OCI-LY7 (cell line): ENCODE measurements around the gene PTPN18. TPM values are rescaled to one million over a fixed set of nuclear protein-coding genes. Genes with fewer than 3 reads are reported as not detected.

ENCODE experiments used
- Bru-seq: library from RNA; stranded (reverse); fragments of 400-500 nt; gene quantifications from one replicate; lab custom pipeline; 2021; lab: Mats Ljungman, UMichigan
- BruChase-seq, 2 experiments: library from RNA; stranded (reverse); fragments of 400-500 nt; gene quantifications; one replicate each; lab custom pipeline; 2021; lab: Mats Ljungman, UMichigan
- BruUV-seq: library from RNA; stranded (reverse); fragments of 400-500 nt; replicated peaks from 2 replicates; lab custom pipeline; 2021; lab: Mats Ljungman, UMichigan
- CTCF ChIA-PET: fragments of 300-600 bp; sonication (Branson Sonifier 250); formaldehyde crosslinking; loops from one replicate; lab custom pipeline; 2022; ENCODE audit warnings: antibody characterized with exemption; ENCODE audit not compliant: unreplicated experiment; lab: Charles Lee
- POLR2A ChIA-PET: fragments of 300-600 bp; sonication (Branson Sonifier 250); formaldehyde crosslinking; loops from one replicate; lab custom pipeline; 2022; ENCODE audit warnings: antibody characterized with exemption; lab: Charles Lee
- DNase-seq: peaks from one replicate; pipeline ENCODE4 v3.0.0-alpha.2; 2015; ENCODE audit warnings: low spot score
- H2AFZ ChIP-seq: fragments of 200-600 bp; sonication (generic), shearing (Covaris generic); 2 replicates; pipeline ENCODE4 v1.6.1; 2014; ENCODE audit warnings: mild to moderate bottlenecking, antibody characterized with exemption, low read length, moderate library complexity
- H3K27ac ChIP-seq: fragments of 200-600 bp; sonication (generic); 2 replicates; pipeline ENCODE4 v1.5.1; 2014; ENCODE audit warnings: mixed run types, low read depth, mild to moderate bottlenecking, moderate library complexity, low read length, inconsistent platforms; ENCODE audit not compliant: poor library complexity, severe bottlenecking
- H3K36me3 ChIP-seq: fragments of 200-600 bp; sonication (generic); 2 replicates; pipeline ENCODE4 v1.6.1; 2014; ENCODE audit warnings: mild to moderate bottlenecking, antibody characterized with exemption, low read length, moderate library complexity, mixed read lengths; ENCODE audit not compliant: insufficient read depth
- H3K4me1 ChIP-seq: fragments of 200-600 bp; sonication (generic); 2 replicates; pipeline ENCODE4 v1.5.1; 2014; ENCODE audit warnings: mild to moderate bottlenecking, low read length; ENCODE audit not compliant: insufficient read depth, poor library complexity, severe bottlenecking
- H3K4me2 ChIP-seq: fragments of 200-600 bp; sonication (generic); 2 replicates; pipeline ENCODE4 v1.6.1; 2014; ENCODE audit warnings: mild to moderate bottlenecking, low read length
- H3K4me3 ChIP-seq: fragments of 200-600 bp; sonication (generic); 2 replicates; pipeline ENCODE4 v1.5.1; 2014; ENCODE audit warnings: mild to moderate bottlenecking, low read depth, low read length; ENCODE audit not compliant: poor library complexity, severe bottlenecking
- H3K79me2 ChIP-seq: fragments of 200-600 bp; sonication (generic); 2 replicates; pipeline ENCODE4 v1.6.1; 2016; ENCODE audit warnings: low read depth, mild to moderate bottlenecking, low read length, moderate library complexity, mixed read lengths; ENCODE audit not compliant: insufficient read depth
- H3K9me2 ChIP-seq: fragments of 200-600 bp; sonication (generic); 2 replicates; pipeline ENCODE4 v1.6.1; 2016; ENCODE audit warnings: mild to moderate bottlenecking, low read length, mixed read lengths; ENCODE audit not compliant: insufficient read depth
- H3K9me3 ChIP-seq: fragments of 200-600 bp; sonication (generic); 2 replicates; pipeline ENCODE4 v1.6.1; 2014; ENCODE audit warnings: mild to moderate bottlenecking, mixed run types, low read length, mixed read lengths
- H4K20me1 ChIP-seq: fragments of 200-600 bp; sonication (generic); 2 replicates; pipeline ENCODE4 v1.6.1; 2014; ENCODE audit warnings: mild to moderate bottlenecking, antibody characterized with exemption, low read length, moderate library complexity, mixed read lengths; ENCODE audit not compliant: insufficient read depth
- EZH2phosphoT487 ChIP-seq: fragments of 200-600 bp; sonication (generic); IDR thresholded peaks from 2 replicates; pipeline ENCODE4 v1.6.1; 2018; ENCODE audit warnings: low read depth, borderline replicate concordance, mild to moderate bottlenecking, mixed run types, antibody characterized with exemption, low read length, moderate library complexity, mixed read lengths
- intact Hi-C: fragments of 100-400 bp; cut with micrococcal nuclease; formaldehyde crosslinking; loops from one replicate; pipeline ENCODE4 v1.10.0; 2022; ENCODE audit not compliant: unreplicated experiment
- long read RNA-seq: library from polyadenylated mRNA; stranded (forward); transcript quantifications from one replicate; pipeline ENCODE4 v2.0.0, GENCODE V29; 2022
- total RNA-seq, 2 experiments: library from RNA; depleted of rRNA in 1 of 2; stranded (reverse); fragments of >200 nt in 1 of 2; shearing (Covaris generic) in 1 of 2; gene quantifications; 2 replicates each; pipeline ENCODE4 v1.2.3, GENCODE V29; 2014 to 2022
- TF ChIP-seq, protein P1 (sequence below): fragments of 200-600 bp; sonication (generic); conservative IDR thresholded peaks from 2 replicates; pipeline ENCODE4 v1.5.1; 2014; ENCODE audit warnings: mild to moderate bottlenecking, antibody characterized with exemption, low read length, moderate library complexity, mixed read lengths

PTPN18 gene, protein sequence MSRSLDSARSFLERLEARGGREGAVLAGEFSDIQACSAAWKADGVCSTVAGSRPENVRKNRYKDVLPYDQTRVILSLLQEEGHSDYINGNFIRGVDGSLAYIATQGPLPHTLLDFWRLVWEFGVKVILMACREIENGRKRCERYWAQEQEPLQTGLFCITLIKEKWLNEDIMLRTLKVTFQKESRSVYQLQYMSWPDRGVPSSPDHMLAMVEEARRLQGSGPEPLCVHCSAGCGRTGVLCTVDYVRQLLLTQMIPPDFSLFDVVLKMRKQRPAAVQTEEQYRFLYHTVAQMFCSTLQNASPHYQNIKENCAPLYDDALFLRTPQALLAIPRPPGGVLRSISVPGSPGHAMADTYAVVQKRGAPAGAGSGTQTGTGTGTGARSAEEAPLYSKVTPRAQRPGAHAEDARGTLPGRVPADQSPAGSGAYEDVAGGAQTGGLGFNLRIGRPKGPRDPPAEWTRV
- total RNA-seq (2014; rRNA removed; shearing (Covaris generic)) (96.6 and 107 TPM in 2 replicates), total RNA-seq (2022) (309 and 363 TPM in 2 replicates), Bru-seq, nascent RNA (percentile 87 among the genes with signal in this experiment), BruChase-seq, experiment 1, labeled RNA remaining after a 6-hour chase (percentile 96 among the genes with signal in this experiment), BruChase-seq, experiment 2, labeled RNA remaining after a 2-hour chase (percentile 94 among the genes with signal in this experiment)
- long read RNA-seq, transcript PTPN18-211 (3 exons, 1,394 nt), result minor isoform, 73 of 334 reads
- long read RNA-seq, transcript PTPN18-207 (2 exons, 1,717 nt), result major isoform, 105 of 334 reads
- long read RNA-seq, transcript PTPN18-201 (15 exons, 3,669 nt), result minor isoform, 6 of 334 reads
- long read RNA-seq, partial matches to known transcripts, result 27 of 334 reads
- long read RNA-seq, other reads (novel, unspliced or antisense), result 123 of 334 reads

DNA sequence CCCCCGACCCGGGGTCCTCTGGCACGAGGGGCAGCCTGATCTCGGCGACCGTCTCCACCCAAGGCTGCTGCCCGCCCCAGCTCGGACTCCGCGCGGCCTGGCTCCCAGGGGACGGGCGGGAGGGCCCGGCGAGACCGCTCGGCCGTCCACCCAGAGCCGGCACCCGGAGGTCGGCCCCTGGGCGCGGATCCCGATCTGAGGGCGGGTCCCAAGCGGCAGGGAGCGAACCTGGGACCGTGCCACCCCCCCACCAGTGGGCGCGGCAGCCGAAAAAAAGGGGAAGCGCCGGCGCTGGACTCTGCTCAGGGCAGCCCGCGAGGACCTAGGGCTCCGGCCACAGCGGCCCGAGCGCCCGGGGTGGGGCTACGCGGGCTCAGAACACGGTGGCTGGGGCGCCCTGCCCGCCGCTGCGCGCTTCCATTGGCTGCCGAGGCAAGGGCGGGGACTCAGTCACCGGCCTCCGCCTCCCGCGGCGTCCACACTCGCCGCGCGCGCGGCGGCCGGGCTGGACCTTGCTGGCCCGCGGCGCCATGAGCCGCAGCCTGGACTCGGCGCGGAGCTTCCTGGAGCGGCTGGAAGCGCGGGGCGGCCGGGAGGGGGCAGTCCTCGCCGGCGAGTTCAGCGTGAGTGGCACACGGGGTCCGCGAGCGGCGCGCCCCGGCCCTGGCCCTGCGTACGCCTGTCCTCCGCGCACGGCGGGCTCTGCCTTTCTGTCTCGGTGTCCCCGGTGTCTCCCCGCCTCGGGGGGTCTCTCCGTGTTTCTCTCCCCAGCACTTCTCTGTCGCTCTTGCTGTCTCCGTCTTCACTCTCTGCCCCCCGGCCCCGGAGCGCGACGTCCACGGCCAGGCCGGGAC lies at the start of gene PTPN18:
Gene PTPN18, plus strand, starts transcription at position 479 of the 854 bp plus-strand sequence. Its CDS starts 52 bp downstream, at position 531.
- peak within 1 kb of the TSS; percentile 26 for H2AFZ ChIP-seq
- peaks cover 7% of the 10 kb centered on the region; the same call in 1 of the 2 replicates for H3K79me2 ChIP-seq
- no peaks in the 10 kb centered on the region for H3K9me2 ChIP-seq
- CTCF ChIA-PET, result interaction anchor here (0.7 to 1.4 kb wide), 4 partner anchors 9 to 21 kb away, joined by 3 to 4 read pairs (median 4); no protein-coding TSS in a partner anchor
- peak; percentile 68 for DNase-seq
- peaks cover 11% of the 10 kb centered on the region; the same call in 1 of the 2 replicates for H3K36me3 ChIP-seq
- intact Hi-C loops, result loop anchor here (1.0 to 10.0 kb wide), 2 partner anchors 14 to 1229 kb away; no protein-coding TSS in a partner anchor
- no peaks in the 10 kb centered on the region for H4K20me1 ChIP-seq
- peak within 1 kb of the TSS; percentile 93 for H3K4me2 ChIP-seq
- POLR2A ChIA-PET, result interaction anchor here (1.0 to 15.9 kb wide), 5 partner anchors 9 to 30 kb away, joined by 3 to 251 read pairs (median 93); partner anchors contain the start of gene IMP4
- H3K27ac ChIP-seq, result peak within 1 kb of the TSS; percentile 97
- no peaks in the 10 kb centered on the region for H3K9me3 ChIP-seq
- peaks cover 50% of the 10 kb centered on the region for H3K4me1 ChIP-seq
- TF ChIP-seq, protein P1, sequence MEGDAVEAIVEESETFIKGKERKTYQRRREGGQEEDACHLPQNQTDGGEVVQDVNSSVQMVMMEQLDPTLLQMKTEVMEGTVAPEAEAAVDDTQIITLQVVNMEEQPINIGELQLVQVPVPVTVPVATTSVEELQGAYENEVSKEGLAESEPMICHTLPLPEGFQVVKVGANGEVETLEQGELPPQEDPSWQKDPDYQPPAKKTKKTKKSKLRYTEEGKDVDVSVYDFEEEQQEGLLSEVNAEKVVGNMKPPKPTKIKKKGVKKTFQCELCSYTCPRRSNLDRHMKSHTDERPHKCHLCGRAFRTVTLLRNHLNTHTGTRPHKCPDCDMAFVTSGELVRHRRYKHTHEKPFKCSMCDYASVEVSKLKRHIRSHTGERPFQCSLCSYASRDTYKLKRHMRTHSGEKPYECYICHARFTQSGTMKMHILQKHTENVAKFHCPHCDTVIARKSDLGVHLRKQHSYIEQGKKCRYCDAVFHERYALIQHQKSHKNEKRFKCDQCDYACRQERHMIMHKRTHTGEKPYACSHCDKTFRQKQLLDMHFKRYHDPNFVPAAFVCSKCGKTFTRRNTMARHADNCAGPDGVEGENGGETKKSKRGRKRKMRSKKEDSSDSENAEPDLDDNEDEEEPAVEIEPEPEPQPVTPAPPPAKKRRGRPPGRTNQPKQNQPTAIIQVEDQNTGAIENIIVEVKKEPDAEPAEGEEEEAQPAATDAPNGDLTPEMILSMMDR, result peak; percentile 54
- TF ChIP-seq EZH2phosphoT487, result no peak
- no TSS peak for BruUV-seq
- H3K4me3 ChIP-seq, result peak within 1 kb of the TSS; percentile 75

DNA sequence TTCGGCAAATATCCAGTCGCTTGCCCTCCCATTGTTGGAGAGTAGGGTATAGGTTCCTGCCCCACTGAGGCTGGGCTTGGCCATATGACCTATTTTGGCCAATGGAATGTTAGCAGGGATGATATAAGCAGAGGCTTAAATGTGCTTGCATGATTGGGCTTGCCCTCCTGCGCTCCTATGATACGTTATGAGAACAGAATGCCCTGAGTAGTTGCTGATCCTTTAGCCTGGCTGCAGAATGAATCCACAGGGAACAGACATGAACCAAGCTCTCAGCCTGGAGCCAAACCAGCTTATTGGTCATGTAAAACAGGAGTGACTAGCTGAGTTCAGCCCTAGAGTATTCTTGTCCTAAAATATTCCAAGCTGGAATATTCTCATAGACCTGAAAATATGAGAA lies 48.0 kb upstream of the PTPN18 start:
- POLR2A ChIA-PET, result no interaction called here
- no peak for DNase-seq
- intact Hi-C loops, result no loop called here
- no peak for TF ChIP-seq EZH2phosphoT487
- TF ChIP-seq, protein P1, result no peak
- Histone ChIP-seq H3K27ac (no peak overlapping the region), H3K79me2 (no peaks in the 10 kb centered on the region), H3K4me1 (no peaks in the 10 kb centered on the region), H3K4me3 (no peak overlapping the region), H3K4me2 (no peak overlapping the region), H3K9me3 (no peaks in the 10 kb centered on the region), H3K9me2 (no peaks in the 10 kb centered on the region), H4K20me1 (no peaks in the 10 kb centered on the region), H2AFZ (no peak overlapping the region), H3K36me3 (no peaks in the 10 kb centered on the region)
- CTCF ChIA-PET, result no interaction called here
- no TSS peak for BruUV-seq
